H9 (cell line): ENCODE results near the gene IFT57. TPM values are rescaled to one million over a fixed set of nuclear protein-coding genes. Genes with fewer than 3 reads are reported as not detected.

Experiments used
- DNase-seq: peaks from one replicate; pipeline ENCODE4 v3.0.0-alpha.2; 2017
- H2AFZ ChIP-seq: one replicate; pipeline ENCODE4 v1.6.1; 2013; ENCODE audit warnings: mild to moderate bottlenecking, low read length, control low read depth, moderate library complexity
- H2AK5ac ChIP-seq: 2 replicates; pipeline ENCODE4 v1.6.1; 2013; ENCODE audit warnings: low read length, control low read depth, mixed read lengths; ENCODE audit not compliant: insufficient read length
- H2BK120ac ChIP-seq: one replicate; pipeline ENCODE4 v1.6.1; 2013; ENCODE audit warnings: low read depth, mild to moderate bottlenecking, low read length, control low read depth, inconsistent platforms; ENCODE audit not compliant: poor library complexity, severe bottlenecking
- H2BK12ac ChIP-seq: 2 replicates; pipeline ENCODE4 v1.6.1; 2013; ENCODE audit warnings: low read length, control low read depth, mixed read lengths, low read depth; ENCODE audit not compliant: insufficient read length
- H2BK15ac ChIP-seq: 2 replicates; pipeline ENCODE4 v1.6.1; 2013; ENCODE audit warnings: low read depth, low read length, control low read depth
- H2BK20ac ChIP-seq: one replicate; pipeline ENCODE4 v1.6.1; 2013; ENCODE audit warnings: low read depth, mild to moderate bottlenecking, low read length, control low read depth, inconsistent platforms; ENCODE audit not compliant: poor library complexity, severe bottlenecking
- H2BK5ac ChIP-seq: 2 replicates; pipeline ENCODE4 v1.6.1; 2013; ENCODE audit warnings: low read length, control low read depth, mixed read lengths; ENCODE audit not compliant: insufficient read length
- H3K14ac ChIP-seq: 2 replicates; pipeline ENCODE4 v1.6.1; 2013; ENCODE audit warnings: low read length, control low read depth; ENCODE audit not compliant: insufficient read depth
- H3K18ac ChIP-seq: 2 replicates; pipeline ENCODE4 v1.6.1; 2013; ENCODE audit warnings: low read depth, mild to moderate bottlenecking, mixed read lengths, low read length, control low read depth; ENCODE audit not compliant: insufficient read length
- H3K23ac ChIP-seq: 2 replicates; pipeline ENCODE4 v1.6.1; 2013; ENCODE audit warnings: low read length, control low read depth, mixed read lengths, low read depth; ENCODE audit not compliant: insufficient read length
- H3K23me2 ChIP-seq: 2 replicates; pipeline ENCODE4 v1.6.1; 2013; ENCODE audit warnings: low read depth, mild to moderate bottlenecking, mixed read lengths, low read length, control low read depth; ENCODE audit not compliant: insufficient read length, poor library complexity, severe bottlenecking
- H3K27ac ChIP-seq: 2 replicates; pipeline ENCODE4 v1.5.1; 2013; ENCODE audit warnings: low read length, control low read depth, mixed read lengths, low read depth; ENCODE audit not compliant: insufficient read length
- H3K27me3 ChIP-seq: 2 replicates; pipeline ENCODE4 v1.6.1; 2013; ENCODE audit warnings: low read length, control low read depth, inconsistent platforms; ENCODE audit not compliant: insufficient read depth
- H3K4ac ChIP-seq: 2 replicates; pipeline ENCODE4 v1.6.1; 2013; ENCODE audit warnings: low read depth, mild to moderate bottlenecking, control low read depth, inconsistent platforms, low read length, moderate library complexity
- H3K4me1 ChIP-seq: 2 replicates; pipeline ENCODE4 v1.6.1; 2013; ENCODE audit warnings: low read length, control low read depth, inconsistent platforms; ENCODE audit not compliant: insufficient read depth
- H3K4me2 ChIP-seq: 2 replicates; pipeline ENCODE4 v1.6.1; 2013; ENCODE audit warnings: low read length, control low read depth, mixed read lengths; ENCODE audit not compliant: insufficient read length, insufficient read depth
- H3K56ac ChIP-seq: 2 replicates; pipeline ENCODE4 v1.6.1; 2013; ENCODE audit warnings: low read depth, mild to moderate bottlenecking, mixed read lengths, low read length, control low read depth; ENCODE audit not compliant: insufficient read length
- H3K79me1 ChIP-seq: 2 replicates; pipeline ENCODE4 v1.6.1; 2013; ENCODE audit warnings: low read depth, mild to moderate bottlenecking, moderate library complexity, low read length, control low read depth, inconsistent platforms; ENCODE audit not compliant: insufficient read depth, poor library complexity, severe bottlenecking
- H3K79me2 ChIP-seq: 2 replicates; pipeline ENCODE4 v1.6.1; 2013; ENCODE audit warnings: low read length, control low read depth, inconsistent platforms; ENCODE audit not compliant: insufficient read depth
- H3K9ac ChIP-seq: 2 replicates; pipeline ENCODE4 v1.6.1; 2013; ENCODE audit warnings: low read length, control low read depth, mixed read lengths; ENCODE audit not compliant: insufficient read length; ENCODE audit errors: extremely low read depth
- H3K9me3 ChIP-seq: one replicate; pipeline ENCODE4 v1.6.1; 2013; ENCODE audit warnings: low read depth, low read length, inconsistent platforms; ENCODE audit not compliant: control insufficient read depth
- H3T11ph ChIP-seq: one replicate; pipeline ENCODE4 v1.6.1; 2013; ENCODE audit warnings: mild to moderate bottlenecking, low read length, control low read depth, inconsistent platforms
- H4K20me1 ChIP-seq: one replicate; pipeline ENCODE4 v1.6.1; 2013; ENCODE audit not compliant: control insufficient read depth, insufficient read length, insufficient read depth
- H4K5ac ChIP-seq: 2 replicates; pipeline ENCODE4 v1.6.1; 2013; ENCODE audit warnings: low read depth, mild to moderate bottlenecking, mixed read lengths, low read length, control low read depth; ENCODE audit not compliant: insufficient read length
- H4K8ac ChIP-seq: replicated peaks from 2 replicates; pipeline ENCODE4 v1.6.1; 2013; ENCODE audit warnings: low read length, control low read depth, mixed read lengths, low read depth; ENCODE audit not compliant: insufficient read length
- H4K91ac ChIP-seq: 2 replicates; pipeline ENCODE4 v1.6.1; 2013; ENCODE audit warnings: low read depth, mild to moderate bottlenecking, moderate library complexity, mixed read lengths, low read length, control low read depth; ENCODE audit not compliant: insufficient read length
- H3K27ac Mint-ChIP-seq, 3 experiments: 2 replicates in 2 of 3; 3 replicates in 1 of 3; pipeline ENCODE4 v1.8.0; 2020 to 2021; ENCODE audit warnings: mixed read lengths in 3 of 3, mild to moderate bottlenecking in 1 of 3, moderate library complexity in 1 of 3
- H3K27me3 Mint-ChIP-seq: 2 replicates; pipeline ENCODE4 v1.8.0; 2021; ENCODE audit warnings: low read depth, mild to moderate bottlenecking, moderate library complexity, mixed read lengths
- H3K36me3 Mint-ChIP-seq, 3 experiments: 2 replicates in 2 of 3; 3 replicates in 1 of 3; pipeline ENCODE4 v1.8.0; 2020 to 2021; ENCODE audit warnings: low read depth in 3 of 3, mixed read lengths in 3 of 3; ENCODE audit not compliant: insufficient read depth in 1 of 3
- H3K4me1 Mint-ChIP-seq, 2 experiments: 2 replicates each; pipeline ENCODE4 v1.8.0; 2020; ENCODE audit warnings: mixed read lengths in 2 of 2
- H3K4me3 Mint-ChIP-seq, 2 experiments: 2 replicates in 1 of 2; 3 replicates in 1 of 2; pipeline ENCODE4 v1.8.0; 2020 to 2021; ENCODE audit warnings: mild to moderate bottlenecking in 2 of 2, mixed read lengths in 2 of 2, moderate library complexity in 1 of 2
- H3K9me3 Mint-ChIP-seq, 2 experiments: 2 replicates in 1 of 2; 3 replicates in 1 of 2; pipeline ENCODE4 v1.8.0; 2020; ENCODE audit warnings: mild to moderate bottlenecking in 2 of 2, mixed read lengths in 2 of 2, moderate library complexity in 1 of 2
- WGBS: extraction: QIAGEN DNeasy Blood & Tissue Kit; methylation state at CpG from one replicate; pipeline ENCODE4 v1.1.7; 2013; ENCODE audit warnings: missing lambda C conversion rate, low lambda C conversion rate, mixed read lengths; ENCODE audit not compliant: insufficient read length; ENCODE audit errors: extremely low coverage; 5-methylcytosine and 5-hydroxymethylcytosine counted together
- total RNA-seq: library from RNA; stranded (reverse); gene quantifications from 2 replicates; pipeline ENCODE4 v1.2.1, GENCODE V29; 2021
- TF ChIP-seq, protein P1 (sequence below): fragments of 200-600 bp; sonication (generic); conservative IDR thresholded peaks from 3 replicates; pipeline ENCODE4 v1.8.0; 2021; ENCODE audit warnings: antibody characterized with exemption, mild to moderate bottlenecking

IFT57 gene
- total RNA-seq, 1 experiment from 2014 or later = 21.4 TPM

DNA sequence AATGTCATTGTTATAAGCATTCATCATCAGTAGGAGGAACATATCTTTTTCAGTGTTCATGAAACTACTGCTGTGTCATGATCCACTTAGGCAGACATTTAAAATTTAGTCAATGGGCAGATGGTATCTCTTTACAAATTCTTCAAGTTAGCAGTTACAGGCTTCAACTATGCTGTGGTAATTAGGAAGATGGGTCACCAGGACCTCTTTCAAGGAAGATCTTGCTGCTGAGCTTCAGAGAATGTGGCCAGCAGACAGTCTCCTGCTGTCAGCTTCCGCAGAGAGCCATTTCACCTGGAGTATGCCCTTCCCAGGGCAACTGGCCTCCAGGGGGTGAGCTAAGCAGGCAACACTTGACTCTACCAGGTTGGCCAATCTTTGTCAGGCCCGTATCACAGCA, 19.4 kb downstream of the IFT57 start:
- no peak overlapping the region for H4K91ac ChIP-seq
- no peaks in the 10 kb centered on the region for H3K4me1 ChIP-seq
- DNase-seq = peak; percentile 59
- no peaks in the 10 kb centered on the region for H3K9me3 ChIP-seq
- H2BK120ac ChIP-seq = no peak overlapping the region
- no peak overlapping the region for H3K23ac ChIP-seq
- no peak overlapping the region for H3K14ac ChIP-seq
- no peak overlapping the region for H2AFZ ChIP-seq
- no peak overlapping the region for H2BK15ac ChIP-seq
- no peak overlapping the region for H3K4me2 ChIP-seq
- H2BK12ac ChIP-seq = no peak overlapping the region
- H3K4me3 Mint-ChIP-seq = no peak overlapping the region
- no peaks in the 10 kb centered on the region for H3K79me2 ChIP-seq
- H3K4me1 Mint-ChIP-seq = peaks cover 3 to 9% of the 10 kb centered on the region in 2 experiments; a peak in 3 of 4 replicates
- no peak overlapping the region for H2BK5ac ChIP-seq
- H2AK5ac ChIP-seq = no peak overlapping the region
- no peak overlapping the region for H3K4ac ChIP-seq
- H3K56ac ChIP-seq = no peak overlapping the region
- H3K18ac ChIP-seq = no peak overlapping the region
- TF ChIP-seq, protein P1, sequence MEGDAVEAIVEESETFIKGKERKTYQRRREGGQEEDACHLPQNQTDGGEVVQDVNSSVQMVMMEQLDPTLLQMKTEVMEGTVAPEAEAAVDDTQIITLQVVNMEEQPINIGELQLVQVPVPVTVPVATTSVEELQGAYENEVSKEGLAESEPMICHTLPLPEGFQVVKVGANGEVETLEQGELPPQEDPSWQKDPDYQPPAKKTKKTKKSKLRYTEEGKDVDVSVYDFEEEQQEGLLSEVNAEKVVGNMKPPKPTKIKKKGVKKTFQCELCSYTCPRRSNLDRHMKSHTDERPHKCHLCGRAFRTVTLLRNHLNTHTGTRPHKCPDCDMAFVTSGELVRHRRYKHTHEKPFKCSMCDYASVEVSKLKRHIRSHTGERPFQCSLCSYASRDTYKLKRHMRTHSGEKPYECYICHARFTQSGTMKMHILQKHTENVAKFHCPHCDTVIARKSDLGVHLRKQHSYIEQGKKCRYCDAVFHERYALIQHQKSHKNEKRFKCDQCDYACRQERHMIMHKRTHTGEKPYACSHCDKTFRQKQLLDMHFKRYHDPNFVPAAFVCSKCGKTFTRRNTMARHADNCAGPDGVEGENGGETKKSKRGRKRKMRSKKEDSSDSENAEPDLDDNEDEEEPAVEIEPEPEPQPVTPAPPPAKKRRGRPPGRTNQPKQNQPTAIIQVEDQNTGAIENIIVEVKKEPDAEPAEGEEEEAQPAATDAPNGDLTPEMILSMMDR = peak; percentile 41; the same call in 1 of the 3 replicates
- H3K27ac Mint-ChIP-seq = no peak overlapping the region
- H4K8ac ChIP-seq = no peak overlapping the region
- no peak overlapping the region for H3K9ac ChIP-seq
- H3K27me3 ChIP-seq = no peaks in the 10 kb centered on the region
- H3K27me3 Mint-ChIP-seq = no peaks in the 10 kb centered on the region
- no peak overlapping the region for H2BK20ac ChIP-seq
- no peak overlapping the region for H3K27ac ChIP-seq
- no peaks in the 10 kb centered on the region for H4K20me1 ChIP-seq
- no peaks in the 10 kb centered on the region for H3K36me3 Mint-ChIP-seq
- no peaks in the 10 kb centered on the region for H3K23me2 ChIP-seq
- WGBS = no CpG with 5 or more reads among the region's 2 CpGs
- H3T11ph ChIP-seq = no peak overlapping the region
- no peaks in the 10 kb centered on the region for H3K9me3 Mint-ChIP-seq
- H3K79me1 ChIP-seq = no peaks in the 10 kb centered on the region
- no peak overlapping the region for H4K5ac ChIP-seq
